Uterus (tissue), 4 donors: Measurements from ENCODE around the gene STK11IP. TPM values are rescaled to one million over a fixed set of nuclear protein-coding genes. Genes with fewer than 3 reads are reported as not detected.

Experiments used
- DNase-seq, 2 donors: peaks; one replicate each; pipeline ENCODE4 v3.0.0-alpha.2; 2019 to 2020
- H3K27ac ChIP-seq, 2 donors: fragments of 200-600 bp; sonication (generic); 1 replicate in 1 of 2; 2 replicates in 1 of 2; pipeline ENCODE4 v1.5.1; 2016 to 2018
- H3K27me3 ChIP-seq, 2 donors: fragments of 200-600 bp; sonication (generic); one replicate each; pipeline ENCODE4 v1.5.1; 2018 to 2019; ENCODE audit warnings: control low read depth in 1 of 2
- H3K36me3 ChIP-seq, 2 donors: fragments of 200-600 bp; sonication (generic); one replicate each; pipeline ENCODE4 v1.5.1; 2019; ENCODE audit warnings: control low read depth in 1 of 2
- H3K4me1 ChIP-seq, 2 donors: fragments of 200-600 bp; sonication (generic); one replicate each; pipeline ENCODE4 v1.5.1; 2018 to 2019; ENCODE audit warnings: control low read depth in 1 of 2
- H3K4me3 ChIP-seq, 2 donors: fragments of 200-600 bp; sonication (generic); 1 replicate in 1 of 2; 2 replicates in 1 of 2; pipeline ENCODE4 v1.5.1; 2018 to 2019; ENCODE audit warnings: mild to moderate bottlenecking in 1 of 2
- H3K9me3 ChIP-seq, 2 donors: fragments of 200-600 bp; sonication (generic); one replicate each; pipeline ENCODE4 v1.5.1; 2019; ENCODE audit warnings: control low read depth in 1 of 2
- POLR2A ChIP-seq, 2 donors: fragments of 450-650 bp; IDR thresholded peaks; one replicate each; pipeline ENCODE4 v1.6.1; 2016; ENCODE audit warnings: antibody characterized with exemption in 2 of 2, mild to moderate bottlenecking in 1 of 2, moderate library complexity in 1 of 2
- intact Hi-C: fragments of 100-400 bp; cut with DNase I; formaldehyde crosslinking; loops from one replicate; pipeline ENCODE4 v1.15.1; 2023; ENCODE audit warnings: low total_unique reads
- total RNA-seq, 4 donors: library from RNA; depleted of rRNA in 3 of 4; stranded (reverse); fragments of >200 nt in 3 of 4; gene quantifications; one replicate each; pipeline versions ENCODE4 v1.1.0 to v1.2.4, GENCODE V29; 2014 to 2023
- TF ChIP-seq, protein P1 (sequence below), 4 experiments: fragments of 200-600 bp in 2 of 4; fragments of 450-650 bp in 2 of 4; sonication (generic) in 2 of 4; IDR thresholded peaks; one replicate each; pipeline ENCODE4 v1.5.1; 2016 to 2019; ENCODE audit warnings: antibody characterized with exemption in 4 of 4, mild to moderate bottlenecking in 2 of 4, moderate library complexity in 1 of 4
- donor health status: DM: yes; HTN: yes; CAD: no.

STK11IP gene
- total RNA-seq, 4 donors from 2014 or later = 0.51 to 28.0 (median 13.1) TPM

DNA sequence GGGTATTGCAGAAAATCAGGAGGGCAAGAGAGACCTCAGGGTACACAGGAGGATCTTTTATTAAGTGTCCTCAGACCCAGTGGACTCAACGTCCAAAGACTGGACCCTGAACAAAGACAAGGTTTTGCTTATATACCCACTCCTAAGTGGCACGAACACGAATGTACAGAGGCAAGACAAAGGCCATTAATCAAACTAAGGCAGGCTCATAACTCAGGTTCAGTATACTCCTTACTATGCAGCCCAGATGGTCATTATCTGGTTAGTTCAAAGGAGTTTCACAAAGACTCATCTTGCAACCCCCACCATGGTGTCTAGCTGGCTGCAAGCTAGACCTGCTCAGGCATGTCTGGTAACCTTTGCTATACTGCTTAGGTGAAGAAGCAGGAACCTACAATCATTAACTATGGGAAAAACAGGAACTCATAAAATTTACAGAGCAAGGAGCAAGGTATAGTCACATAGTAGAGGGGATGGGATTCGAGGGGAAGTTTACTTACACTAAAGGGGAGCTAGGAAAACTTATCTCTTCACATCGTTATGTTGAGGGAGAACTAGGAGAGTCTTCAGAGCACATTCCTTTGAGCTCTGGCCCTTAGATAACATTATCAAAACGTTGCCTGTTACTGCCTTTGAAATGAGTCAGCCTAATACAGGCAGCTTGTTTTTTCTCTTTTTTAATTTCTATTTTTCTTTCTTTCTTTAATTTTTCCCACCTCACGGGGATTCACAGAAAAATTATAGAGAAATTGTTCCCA is 63.7 kb downstream of the STK11IP start:
- DNase-seq = no peak
- TF ChIP-seq, protein P1, sequence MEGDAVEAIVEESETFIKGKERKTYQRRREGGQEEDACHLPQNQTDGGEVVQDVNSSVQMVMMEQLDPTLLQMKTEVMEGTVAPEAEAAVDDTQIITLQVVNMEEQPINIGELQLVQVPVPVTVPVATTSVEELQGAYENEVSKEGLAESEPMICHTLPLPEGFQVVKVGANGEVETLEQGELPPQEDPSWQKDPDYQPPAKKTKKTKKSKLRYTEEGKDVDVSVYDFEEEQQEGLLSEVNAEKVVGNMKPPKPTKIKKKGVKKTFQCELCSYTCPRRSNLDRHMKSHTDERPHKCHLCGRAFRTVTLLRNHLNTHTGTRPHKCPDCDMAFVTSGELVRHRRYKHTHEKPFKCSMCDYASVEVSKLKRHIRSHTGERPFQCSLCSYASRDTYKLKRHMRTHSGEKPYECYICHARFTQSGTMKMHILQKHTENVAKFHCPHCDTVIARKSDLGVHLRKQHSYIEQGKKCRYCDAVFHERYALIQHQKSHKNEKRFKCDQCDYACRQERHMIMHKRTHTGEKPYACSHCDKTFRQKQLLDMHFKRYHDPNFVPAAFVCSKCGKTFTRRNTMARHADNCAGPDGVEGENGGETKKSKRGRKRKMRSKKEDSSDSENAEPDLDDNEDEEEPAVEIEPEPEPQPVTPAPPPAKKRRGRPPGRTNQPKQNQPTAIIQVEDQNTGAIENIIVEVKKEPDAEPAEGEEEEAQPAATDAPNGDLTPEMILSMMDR (IDR thresholded peaks at IDR 0.05) = no peak
- TF ChIP-seq POLR2A (IDR thresholded peaks at IDR 0.05) = no peak
- no peak overlapping the region for H3K4me3 ChIP-seq
- H3K4me1 ChIP-seq = no peaks in the 10 kb centered on the region
- H3K27me3 ChIP-seq = no peaks in the 10 kb centered on the region
- no peaks in the 10 kb centered on the region for H3K36me3 ChIP-seq
- no peaks in the 10 kb centered on the region for H3K9me3 ChIP-seq
- H3K27ac ChIP-seq = no peak overlapping the region
- intact Hi-C loops = no loop called here

DNA sequence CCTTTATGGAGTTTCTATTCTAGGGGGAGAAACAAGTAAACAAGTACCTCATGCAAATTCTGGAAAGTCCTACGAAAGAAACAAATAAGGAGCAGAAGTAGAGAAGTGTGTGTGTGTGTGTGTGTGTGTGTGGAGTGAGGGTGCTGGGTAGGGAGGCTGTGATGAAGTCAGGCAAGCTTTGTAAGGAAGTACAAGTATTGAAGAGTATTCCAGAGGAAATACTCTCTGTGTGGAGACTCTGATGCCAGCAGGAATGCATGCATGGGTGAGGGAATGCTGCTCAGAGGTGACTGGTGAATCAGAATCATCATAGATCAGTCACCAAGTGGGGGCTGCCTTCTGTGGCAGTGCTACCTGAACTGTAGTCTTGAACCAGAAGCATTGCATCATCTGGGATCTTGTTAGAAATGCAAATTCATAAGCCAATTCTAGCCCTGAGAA is 64.3 kb downstream of the STK11IP start:
- H3K4me1 ChIP-seq = no peaks in the 10 kb centered on the region
- no peaks in the 10 kb centered on the region for H3K36me3 ChIP-seq
- no peak overlapping the region for H3K27ac ChIP-seq
- no peaks in the 10 kb centered on the region for H3K27me3 ChIP-seq
- TF ChIP-seq POLR2A (IDR thresholded peaks at IDR 0.05) = no peak
- TF ChIP-seq, protein P1 (IDR thresholded peaks at IDR 0.05) = no peak
- no peak overlapping the region for H3K4me3 ChIP-seq
- no peaks in the 10 kb centered on the region for H3K9me3 ChIP-seq
- no peak for DNase-seq
- intact Hi-C loops = no loop called here

DNA sequence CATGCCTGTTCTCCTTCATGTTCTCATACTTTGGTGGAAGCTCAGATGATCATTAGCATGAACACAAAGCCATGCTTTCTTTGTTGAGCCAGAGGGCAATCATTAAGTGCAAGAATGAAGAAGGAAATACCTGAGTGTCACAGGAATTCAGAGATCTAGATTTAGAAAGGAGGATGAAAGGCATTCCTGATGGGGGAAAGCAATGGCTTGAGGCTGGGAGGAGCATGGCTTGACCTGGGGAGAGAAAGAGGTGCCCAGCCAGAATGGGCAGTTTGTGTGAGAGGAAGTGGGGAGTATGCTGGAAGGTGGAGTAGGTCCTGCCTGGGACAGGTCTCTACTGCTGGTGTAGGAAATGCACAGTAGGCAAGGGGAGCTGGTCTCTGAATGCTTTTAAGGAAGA is 64.9 kb downstream of the STK11IP start:
- intact Hi-C loops = no loop called here
- no peak overlapping the region for H3K27ac ChIP-seq

DNA sequence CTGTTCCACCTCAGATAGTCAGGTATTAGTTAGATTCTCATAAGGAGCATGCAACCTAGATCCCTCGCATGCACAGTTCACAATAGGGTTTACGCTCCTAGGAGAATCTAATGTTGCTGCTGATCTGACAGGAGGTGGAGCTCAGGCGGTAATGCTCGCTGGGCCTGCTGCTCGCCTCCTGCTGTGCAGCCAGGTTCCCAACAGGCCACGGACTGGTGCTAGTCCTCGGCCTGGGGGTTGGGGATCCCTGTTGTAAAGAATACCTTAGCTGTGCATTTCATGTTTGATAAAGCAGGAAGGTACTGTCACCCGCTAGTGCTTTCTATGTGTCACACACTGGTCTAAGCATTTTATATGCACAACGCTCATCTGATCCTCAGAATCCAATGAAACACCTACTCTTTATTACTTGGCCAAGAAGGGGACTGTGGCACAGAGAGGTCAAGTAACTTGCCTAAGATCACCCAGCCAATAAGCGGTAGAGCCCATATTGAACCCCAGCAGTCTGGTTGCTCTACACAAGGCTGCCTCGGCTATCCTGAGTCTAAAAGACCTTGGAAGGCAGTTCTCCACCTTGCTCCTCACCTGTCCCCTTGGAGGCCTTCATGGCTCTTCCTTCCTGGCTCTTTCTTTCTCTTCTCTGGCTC is 65.6 kb downstream of the STK11IP start:
- H3K4me1 ChIP-seq = no peaks in the 10 kb centered on the region
- no peak overlapping the region for H3K4me3 ChIP-seq
- intact Hi-C loops = no loop called here
- no peaks in the 10 kb centered on the region for H3K9me3 ChIP-seq
- TF ChIP-seq POLR2A (IDR thresholded peaks at IDR 0.05) = no peak
- TF ChIP-seq, protein P1 (IDR thresholded peaks at IDR 0.05) = no peak
- no peak for DNase-seq
- no peak overlapping the region for H3K27ac ChIP-seq
- H3K27me3 ChIP-seq = no peaks in the 10 kb centered on the region
- no peaks in the 10 kb centered on the region for H3K36me3 ChIP-seq

More for the DNA sequence above, 64.9 kb downstream of the STK11IP start:
- Histone ChIP-seq H3K4me1 (no peaks in the 10 kb centered on the region), H3K36me3 (no peaks in the 10 kb centered on the region), H3K9me3 (no peaks in the 10 kb centered on the region), H3K27me3 (no peaks in the 10 kb centered on the region), H3K4me3 (no peak overlapping the region)
- DNase-seq = no peak
- TF ChIP-seq, protein P1 (IDR thresholded peaks at IDR 0.05) = no peak
- no peak for TF ChIP-seq POLR2A (IDR thresholded peaks at IDR 0.05)

DNA sequence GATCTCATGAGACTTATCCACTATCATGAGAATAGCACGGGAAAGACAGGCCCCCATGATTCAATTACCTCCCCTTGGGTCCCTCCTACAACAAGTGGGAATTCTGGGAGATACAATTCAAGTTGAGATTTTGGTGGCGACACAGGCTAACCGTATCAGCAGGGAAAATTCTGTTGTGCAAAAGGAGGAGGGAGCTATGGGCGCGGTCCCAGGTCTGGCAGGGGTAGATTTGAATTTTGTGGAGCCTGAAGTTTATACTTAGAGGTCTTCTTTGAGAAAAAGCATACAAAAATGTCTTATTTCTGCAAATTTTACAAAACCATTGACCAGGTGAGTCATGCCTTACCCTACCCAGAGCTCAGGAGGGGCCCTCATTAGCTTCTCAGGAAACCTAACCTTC is 66.4 kb downstream of the STK11IP start:
- no peaks in the 10 kb centered on the region for H3K27me3 ChIP-seq
- no peaks in the 10 kb centered on the region for H3K9me3 ChIP-seq
- TF ChIP-seq, protein P1 (IDR thresholded peaks at IDR 0.05) = no peak
- TF ChIP-seq POLR2A (IDR thresholded peaks at IDR 0.05) = no peak
- H3K36me3 ChIP-seq = no peaks in the 10 kb centered on the region
- intact Hi-C loops = no loop called here
- no peak overlapping the region for H3K27ac ChIP-seq
- no peak for DNase-seq
- H3K4me3 ChIP-seq = no peak overlapping the region
- H3K4me1 ChIP-seq = no peaks in the 10 kb centered on the region
